Tongue (tissue), 2 donors: ENCODE results near the gene NPAS3. TPM values are rescaled to one million over a fixed set of nuclear protein-coding genes. Genes with fewer than 3 reads are reported as not detected.

Experiments used
- DNase-seq: peaks from one replicate; pipeline ENCODE4 v3.0.0-alpha.2; 2015
- total RNA-seq: library from RNA; depleted of rRNA; stranded (reverse); fragments of >200 nt; gene quantifications from one replicate; pipeline ENCODE4 v1.2.3, GENCODE V29; 2014

Gene NPAS3
- total RNA-seq, 1 donor from 2014 or later = 4.4 TPM

DNA sequence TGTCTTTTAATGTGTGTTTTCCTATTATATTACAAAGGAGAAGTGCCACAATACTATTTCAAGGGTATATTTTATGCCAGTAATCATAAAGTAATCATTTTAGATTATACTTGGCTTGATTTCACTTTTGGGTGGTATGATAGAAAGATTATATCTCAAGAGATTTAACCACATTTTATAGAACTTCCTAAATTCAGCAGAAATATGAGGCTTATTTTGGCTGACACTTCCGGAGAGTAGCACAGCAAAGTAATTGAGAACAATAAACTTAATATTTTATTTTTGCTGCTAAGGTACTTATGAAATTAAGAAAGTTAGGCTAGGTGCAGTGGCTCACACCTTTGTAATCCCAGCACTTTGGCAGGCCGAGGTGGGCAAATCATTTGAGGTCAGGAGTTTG lies 319.1 kb downstream of the NPAS3 start:
- DNase-seq = no peak

DNA sequence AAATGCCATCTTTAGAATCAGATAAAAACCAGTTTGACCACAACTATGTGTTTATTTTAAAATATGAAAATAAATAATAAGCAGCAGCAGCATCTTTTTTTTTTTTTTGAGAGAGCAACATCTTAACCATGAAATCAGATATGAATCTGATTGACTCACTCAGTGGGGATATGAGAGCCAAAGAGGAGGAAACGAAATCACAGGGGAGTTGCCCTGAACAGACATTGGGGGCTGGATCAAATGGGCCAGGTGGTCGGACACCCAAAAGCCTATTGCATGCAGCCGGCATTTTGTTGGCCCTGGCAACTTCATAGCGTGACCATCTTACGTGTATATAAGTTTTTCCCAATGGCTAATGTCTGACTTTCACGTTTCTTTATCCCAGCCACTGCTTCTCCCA lies 321.1 kb downstream of the NPAS3 start:
- peak; percentile 7 for DNase-seq

DNA sequence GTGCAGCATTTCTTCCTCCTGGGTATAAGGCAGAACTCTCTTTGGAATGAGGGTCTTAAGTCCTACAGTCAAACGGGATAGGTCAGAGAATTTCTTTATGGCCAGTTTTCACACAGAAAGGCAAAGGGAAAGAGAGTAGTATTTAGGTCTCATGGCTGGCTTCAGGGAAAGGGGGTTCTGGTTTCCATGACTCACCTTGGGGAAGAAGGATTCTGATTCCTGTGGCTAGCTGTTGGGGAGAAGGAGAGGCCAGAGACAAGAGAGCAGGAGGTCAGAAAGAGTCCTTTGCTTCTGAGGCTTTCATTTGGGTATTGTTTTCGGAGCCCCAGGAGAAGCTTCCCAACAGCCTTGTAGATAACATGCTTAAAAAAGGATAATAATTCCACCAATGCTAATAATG lies 332.5 kb downstream of the NPAS3 start:
- no peak for DNase-seq

DNA sequence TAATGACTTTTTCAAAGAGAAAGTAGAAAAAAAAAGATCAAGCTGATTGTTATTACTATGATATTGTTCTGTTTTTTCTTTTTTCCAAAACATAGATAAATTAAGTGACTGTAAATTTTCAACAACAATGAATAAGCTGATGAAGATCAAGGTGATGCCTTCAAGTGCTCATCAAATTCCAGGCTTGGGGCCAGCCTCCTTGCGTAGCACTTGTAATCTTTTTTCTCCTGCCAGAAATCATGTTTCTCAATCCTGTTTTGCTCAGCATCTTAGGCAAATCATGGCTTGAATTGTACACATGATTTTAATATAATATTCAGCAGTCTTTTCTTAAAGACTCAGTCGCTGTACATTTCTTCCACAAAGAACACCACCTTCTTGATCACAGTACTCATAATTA lies 333.2 kb downstream of the NPAS3 start:
- DNase-seq = peak; percentile 16

DNA sequence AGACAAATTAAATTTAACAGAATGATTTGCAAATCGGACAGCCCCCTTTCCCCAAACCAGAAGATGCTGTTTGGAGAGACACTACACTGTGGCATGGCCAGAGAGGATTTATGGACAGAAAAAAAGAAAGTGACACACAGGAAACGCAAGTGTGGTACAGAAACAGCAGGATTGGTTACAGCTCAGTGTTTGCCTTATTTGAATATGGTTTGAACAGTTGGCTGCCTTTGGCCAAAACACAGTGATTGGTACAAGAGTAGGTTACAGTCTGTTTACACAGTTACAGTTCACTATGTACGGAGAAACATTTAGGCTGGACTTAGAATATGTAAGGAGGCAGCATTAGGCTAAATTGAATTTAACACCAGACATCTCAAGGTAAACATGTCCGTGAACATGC lies 335.3 kb downstream of the NPAS3 start:
- DNase-seq = no peak

DNA sequence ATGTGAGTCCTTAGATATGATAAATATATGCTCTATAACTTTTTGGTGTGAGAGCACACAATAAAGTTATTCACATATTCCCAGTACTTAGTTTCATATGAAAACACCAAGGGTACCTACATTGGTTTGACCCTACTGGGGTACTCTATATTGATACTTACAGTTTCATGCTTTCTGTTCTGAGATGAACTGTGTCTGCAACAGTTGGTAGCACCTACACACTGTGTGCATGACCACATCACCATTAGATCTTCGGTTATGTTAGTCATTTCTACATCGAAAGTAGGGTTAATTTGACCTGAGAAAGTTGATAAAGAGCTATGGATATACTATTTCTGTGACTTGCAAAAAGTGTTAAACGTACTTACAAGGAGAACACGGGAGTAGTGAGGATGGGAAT lies 337.2 kb downstream of the NPAS3 start:
- no peak for DNase-seq

DNA sequence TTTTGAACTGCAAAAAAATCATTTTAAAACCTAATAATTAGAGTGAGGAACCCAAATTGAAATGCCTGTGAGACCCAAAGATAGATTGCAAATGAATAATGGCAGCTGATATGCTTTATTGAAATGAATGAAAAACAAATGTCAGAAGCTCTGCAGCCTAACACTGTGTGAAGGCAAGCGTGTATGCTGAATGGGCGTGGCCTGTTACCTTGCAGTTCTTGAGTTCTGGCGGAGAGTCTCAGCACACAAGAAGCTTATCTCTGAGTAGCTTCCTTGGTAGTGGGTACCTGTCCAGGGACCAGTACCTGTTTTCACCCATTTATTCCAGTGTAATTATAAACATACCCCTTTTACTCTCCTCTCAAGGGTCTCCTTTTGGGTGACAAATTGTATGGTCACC lies 341.2 kb downstream of the NPAS3 start:
- no peak for DNase-seq

DNA sequence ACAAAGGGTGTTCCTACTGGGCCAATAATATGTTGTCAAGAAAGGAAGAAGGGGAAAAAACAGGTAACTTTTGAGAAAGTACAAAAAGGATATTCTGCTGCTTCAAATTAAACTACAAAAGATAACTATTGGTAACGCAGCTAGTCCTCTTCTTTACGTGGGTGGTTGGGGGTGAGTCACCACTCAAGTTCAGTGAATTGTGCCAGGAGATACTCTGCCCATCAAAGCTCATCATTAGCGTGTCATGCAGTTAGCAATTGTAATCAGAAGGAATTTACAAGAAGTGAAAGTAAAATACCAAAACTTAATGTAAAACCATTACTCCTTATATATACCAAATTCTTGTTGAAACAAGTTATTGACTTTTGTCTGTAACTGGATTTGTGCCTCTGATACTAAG lies 342.0 kb downstream of the NPAS3 start:
- DNase-seq = no peak

DNA sequence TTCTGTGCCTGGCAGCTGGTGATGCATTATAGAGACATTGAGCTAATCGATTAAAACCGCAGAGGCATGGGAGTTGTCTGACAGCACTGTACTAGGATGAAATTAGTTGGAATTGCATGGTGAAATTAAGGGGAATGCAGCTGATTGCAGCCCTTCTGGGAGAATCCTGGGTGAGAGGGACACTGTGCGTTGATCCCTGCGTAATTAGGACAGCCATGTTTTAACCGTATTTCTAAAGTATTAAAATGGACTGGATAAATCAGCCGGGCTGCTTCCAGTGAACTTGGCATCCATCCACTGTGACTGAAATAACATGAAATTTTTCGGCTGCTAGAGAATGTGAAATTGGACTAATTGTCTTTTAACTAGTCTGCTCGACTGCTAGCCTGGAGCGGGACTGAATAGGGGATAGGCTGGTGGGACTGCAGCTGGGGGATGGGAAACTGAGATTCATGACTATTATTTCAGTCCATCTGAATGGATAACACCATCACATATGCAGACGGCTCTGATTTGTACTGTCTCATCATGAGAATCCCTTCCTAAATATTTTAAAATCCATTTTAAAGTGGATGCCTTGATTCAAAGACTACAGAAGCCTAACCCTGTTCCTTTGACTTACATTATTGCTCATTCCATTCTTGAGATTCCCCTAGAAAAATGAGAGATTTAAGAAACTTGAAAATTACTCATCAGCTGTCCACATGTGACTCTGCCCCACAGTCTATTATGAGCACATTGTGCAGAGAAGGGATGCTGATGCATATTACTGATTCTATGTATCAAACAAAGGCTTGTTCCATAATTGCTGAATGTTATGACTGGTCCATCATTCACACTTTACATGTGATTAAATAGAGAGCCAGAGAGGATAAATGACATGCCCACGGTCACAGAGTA lies 343.9 kb downstream of the NPAS3 start:
- peak; percentile 71 for DNase-seq

DNA sequence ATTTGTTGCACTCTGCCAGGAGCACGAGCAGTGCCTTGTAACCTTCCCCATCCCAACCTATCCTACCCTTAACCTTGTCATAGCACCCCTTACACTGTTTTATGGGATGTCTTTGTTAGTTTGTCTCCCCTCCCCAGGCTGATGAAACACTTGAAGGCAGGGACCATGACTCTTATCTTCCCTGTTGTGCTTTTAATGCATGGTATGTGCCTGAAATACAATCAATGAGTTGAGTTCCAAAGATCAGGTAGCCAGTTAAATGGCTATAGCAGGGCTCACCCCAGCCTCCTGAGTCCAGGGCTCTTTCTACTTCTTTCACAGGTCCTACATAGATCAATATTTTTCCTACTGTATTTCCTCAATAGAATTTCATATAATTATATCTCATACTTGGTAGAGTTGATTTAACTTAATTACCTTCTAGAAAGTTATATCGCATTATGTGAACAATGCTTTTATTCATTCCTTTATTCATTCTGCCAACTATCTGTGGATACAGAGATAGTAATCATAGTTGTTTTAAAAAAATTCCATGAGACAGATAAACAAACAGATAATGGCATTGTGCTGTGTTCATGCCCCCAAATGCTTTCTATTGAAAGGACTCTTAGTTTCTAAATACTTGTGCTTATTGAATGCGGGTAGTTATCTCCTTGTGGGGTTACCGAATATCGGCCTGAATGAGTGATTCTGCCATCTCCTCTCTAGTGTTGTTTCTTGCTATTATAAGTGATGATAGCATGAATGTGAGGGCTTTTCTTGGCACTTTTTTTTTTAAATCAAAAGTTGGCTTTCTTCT lies 347.4 kb downstream of the NPAS3 start:
- no peak for DNase-seq

DNA sequence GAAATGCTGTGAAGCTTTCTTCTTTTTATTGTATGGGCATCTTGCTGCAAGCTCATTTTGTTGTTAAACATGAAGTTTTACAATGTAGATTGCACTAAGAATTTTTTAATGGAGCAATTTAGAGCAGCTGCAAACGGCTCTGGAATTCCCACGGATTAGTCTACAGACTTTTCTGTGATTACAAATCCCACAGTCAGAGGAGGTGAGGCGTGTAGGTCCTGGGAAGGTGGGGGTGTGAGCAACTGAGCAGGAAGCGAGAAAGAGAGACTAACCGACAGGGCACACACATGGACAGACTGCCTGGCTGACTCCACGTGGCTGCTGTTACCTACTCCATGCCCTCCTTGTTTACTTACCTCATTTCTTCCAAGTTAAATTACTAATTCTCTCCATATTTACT lies 348.5 kb downstream of the NPAS3 start:
- DNase-seq = no peak

DNA sequence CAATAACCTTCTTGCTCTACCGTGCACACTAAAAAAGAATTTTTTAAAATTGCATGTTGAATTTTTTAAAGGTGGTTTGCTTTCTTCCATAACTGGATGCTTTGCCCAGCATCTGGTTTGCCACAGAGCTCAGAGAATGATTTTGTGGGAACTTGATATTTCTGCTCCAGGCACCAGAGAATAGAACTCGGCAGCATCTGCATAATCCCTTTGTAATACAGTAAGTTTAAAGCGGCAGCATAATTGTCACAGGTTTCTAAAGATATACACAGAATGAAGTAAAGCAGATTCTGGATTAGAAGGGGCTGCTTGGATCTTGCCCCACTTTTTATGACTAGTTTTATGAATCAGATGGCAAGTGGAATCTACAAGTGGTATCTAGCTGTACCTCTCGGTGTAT lies 352.0 kb downstream of the NPAS3 start:
- DNase-seq = peak; percentile 42

DNA sequence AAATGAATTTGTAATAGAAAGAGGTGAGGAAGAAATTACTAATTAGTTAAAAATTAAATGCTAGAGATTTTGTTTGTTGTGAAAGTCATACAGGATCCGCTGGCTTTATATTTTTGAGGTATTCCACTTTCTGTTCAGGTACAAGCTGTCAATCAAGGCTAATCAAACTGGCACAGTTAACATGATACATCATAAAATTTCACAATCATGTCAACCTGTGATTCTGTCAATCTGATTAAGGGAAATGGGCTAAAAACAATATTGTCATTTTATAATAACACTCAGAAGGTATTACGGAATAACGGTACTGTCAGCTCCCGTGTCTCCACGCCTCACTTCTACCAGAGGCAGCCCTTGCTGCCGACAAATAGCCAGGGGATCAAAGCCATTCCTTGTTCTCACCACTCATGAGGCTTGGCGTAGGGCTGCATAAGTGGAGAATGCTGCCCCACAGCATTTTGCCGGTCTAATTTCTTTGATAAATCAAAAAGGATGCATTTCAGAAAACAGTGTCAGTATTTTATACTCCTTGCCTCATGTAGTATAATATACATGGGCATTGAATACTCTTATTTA lies 352.9 kb downstream of the NPAS3 start:
- DNase-seq = no peak

DNA sequence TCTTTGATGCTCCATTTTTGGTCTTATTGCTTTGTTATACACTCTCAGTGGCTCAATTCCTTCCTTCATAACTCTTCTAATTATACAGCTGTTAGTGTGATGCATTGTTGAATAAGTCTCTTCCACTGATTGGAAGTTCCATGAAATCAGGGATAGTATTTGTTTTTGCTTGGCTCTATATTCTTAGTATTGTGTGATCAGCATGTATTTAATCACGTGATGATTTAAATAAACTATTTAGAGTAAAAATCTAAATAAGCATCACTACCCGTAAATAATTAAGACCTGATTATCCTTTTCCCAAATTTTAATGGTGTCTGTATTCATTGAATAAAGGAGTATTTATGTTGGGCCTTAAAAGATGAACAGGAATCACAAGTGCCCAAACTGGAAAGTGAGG lies 355.7 kb downstream of the NPAS3 start:
- no peak for DNase-seq

DNA sequence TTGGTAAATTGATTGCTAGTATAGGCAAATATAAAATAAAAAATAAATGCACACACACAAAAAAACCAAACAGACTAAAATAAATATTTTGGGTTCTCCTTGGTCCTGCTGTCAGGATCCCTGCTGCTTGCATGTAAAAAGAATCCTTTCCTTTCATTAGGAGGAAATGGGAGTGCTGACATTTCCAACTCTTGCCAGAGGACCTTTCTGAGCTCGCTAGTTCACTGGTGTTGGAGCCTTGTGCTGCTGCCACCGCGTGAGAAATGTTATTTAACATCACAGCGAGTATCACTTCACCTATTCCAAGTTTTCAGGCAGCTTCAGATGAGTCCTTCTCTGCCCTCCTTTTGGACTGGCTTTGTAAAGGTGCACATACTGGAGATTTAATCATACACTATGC lies 358.9 kb downstream of the NPAS3 start:
- DNase-seq = no peak

DNA sequence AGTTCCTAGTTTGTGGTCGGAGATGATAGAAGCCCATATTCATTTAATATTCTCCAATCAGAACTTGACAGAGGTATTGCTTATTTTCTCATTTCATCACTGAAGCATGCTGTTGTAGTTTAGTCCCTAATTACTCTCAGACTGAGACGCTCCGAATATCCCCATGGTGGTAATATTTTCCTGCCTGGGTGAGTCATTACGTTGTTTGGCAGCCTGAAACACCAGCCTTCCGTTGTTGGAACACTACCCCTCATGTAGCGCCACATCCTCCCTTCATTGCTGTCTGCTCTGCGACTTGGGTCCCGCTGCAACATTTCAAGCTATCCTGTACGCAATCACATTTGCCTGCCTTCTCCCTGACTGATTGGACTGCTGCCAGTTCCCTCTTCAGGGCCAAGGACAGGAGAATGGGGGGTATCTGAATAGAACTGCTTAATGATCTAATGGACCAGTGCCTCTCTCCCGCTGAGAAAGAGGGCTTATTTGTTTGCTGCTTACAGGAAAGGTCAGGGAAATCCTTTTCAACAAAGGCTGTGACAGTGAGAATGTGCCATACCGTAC lies 369.1 kb downstream of the NPAS3 start:
- peak; percentile 48 for DNase-seq

DNA sequence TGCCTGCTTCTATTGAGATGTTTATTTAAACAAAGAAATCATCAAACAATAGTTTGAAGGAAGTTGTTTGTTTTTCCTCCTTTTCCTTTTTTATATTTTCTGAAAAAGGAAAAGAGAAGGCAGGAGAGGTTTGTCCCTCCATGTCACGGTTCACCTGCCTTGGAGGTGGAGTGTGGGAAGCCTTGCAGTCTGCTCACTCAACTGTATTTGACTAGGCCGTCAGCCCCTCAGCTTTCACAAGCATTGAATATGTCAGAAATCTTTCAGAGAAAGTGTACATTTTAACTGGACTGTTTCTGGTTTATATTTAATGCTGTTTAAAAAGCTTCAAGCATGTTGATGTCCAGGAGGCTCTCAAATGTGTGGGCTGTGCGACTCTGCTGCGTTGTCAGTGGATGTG lies 370.4 kb downstream of the NPAS3 start:
- DNase-seq = no peak

DNA sequence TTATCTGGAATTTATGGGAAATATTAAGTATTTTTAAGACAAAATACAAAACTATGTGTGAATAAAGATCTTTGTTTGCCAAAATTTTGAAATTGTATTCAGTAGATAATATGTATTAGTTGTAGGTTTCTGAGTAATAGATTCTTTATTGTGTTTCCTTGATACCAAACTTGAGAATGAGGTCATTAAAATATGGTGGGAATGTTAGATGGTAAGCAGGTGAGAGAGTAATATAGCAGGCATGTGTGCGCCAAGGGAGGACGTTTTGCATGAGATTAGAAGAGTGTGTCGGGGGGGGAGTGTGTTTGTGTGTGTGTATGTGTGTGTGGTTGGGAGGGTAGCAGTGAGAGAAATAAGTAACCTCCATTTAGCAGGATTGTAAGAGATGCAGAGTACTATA lies 376.5 kb downstream of the NPAS3 start:
- no peak for DNase-seq

DNA sequence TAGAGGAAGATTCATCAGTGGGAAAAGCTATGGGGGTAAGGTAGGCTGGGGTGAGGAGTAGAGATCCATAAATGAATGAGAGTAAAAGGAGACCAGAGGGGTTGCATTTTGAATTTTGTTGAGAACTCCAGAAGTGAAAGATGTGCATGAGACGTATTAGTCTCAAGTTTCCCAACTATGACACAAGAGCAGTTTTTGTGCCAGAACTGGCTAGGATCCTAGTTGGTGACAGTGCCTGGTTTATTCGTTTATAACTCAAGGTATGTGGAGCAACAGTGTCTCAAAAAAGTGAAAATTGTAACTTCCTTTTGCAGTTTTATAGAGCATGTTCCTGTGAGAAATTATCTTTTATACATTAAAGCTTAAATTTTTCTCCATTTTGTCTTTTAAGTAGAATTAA lies 377.0 kb downstream of the NPAS3 start:
- DNase-seq = peak; percentile 64

DNA sequence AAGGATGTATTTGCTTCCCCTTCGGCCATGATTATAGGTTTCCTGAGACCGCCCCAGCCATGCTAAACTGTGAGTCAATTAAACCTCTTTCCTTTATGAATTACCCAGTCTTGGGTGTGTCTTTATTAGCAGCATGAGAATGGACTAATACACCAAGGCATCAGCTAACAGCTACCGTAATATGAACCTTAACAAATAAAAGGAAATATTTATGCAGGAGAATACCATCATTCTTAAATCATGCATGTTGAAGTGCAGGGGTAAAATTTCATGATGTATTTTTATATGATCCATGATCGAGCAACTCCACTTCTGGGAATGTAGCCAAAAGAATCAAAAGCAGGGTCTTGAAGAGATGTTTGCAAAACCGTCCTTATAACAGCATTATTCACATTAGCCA lies 379.0 kb downstream of the NPAS3 start:
- no peak for DNase-seq

DNA sequence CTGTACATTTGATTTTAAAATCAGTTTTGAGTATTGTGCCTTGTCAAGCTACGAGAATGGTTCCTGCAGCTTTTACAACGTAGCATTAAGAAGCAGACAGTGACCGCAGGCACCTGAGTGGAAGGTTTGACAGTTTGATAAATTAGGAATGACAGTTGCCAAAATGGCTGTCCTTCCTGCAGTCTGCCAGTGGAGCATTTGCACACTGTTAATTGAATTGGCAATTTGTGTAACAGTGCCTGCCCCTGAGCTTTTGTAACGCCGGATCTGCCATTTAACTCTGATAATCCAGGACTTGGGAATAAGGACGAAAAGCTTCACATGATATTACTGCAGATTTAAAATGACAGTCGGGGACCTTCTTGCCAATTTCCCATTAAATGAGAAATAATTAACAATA lies 385.3 kb downstream of the NPAS3 start:
- no peak for DNase-seq

DNA sequence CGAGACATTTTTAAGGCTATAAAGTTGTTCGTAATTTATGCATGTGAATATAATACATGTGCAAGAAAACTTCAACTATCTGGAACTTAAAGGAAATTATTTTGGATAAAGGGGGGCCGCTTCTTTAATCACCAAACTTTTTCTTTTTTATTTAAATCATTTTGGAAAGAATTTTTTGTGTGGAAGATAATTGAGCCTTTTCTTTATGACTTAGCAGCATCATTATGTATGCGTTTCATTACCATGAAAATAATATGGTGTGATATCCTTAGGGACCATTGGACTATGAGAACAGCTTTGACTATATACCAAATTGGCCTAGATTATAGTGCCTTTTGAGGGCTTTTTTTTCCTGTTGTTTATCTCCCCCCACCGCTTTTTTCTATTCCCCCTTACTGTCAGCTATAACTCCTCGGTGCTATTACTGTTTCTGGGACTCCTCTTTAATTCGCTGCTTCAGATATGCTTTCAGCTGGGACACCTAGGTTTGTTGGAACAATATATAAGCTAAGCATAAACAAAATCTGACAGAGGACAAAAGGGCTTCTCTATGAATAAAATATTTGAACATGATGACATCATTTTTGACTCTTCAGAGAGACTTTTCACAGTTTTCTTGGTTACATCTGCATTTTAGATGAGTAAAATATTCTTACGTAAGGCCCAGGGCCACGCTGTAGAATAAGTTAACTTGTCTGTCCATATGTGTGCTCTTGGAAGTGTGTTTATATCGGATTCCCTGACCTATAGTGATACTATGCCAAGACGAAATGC lies 392.7 kb downstream of the NPAS3 start:
- no peak for DNase-seq
